ENCODE results near the gene NSRP1. TPM values are rescaled to one million over a fixed set of nuclear protein-coding genes. Genes with fewer than 3 reads are reported as not detected.
"Not testable (repeated sequence)": the region's sequence is repeated elsewhere in the genome, so short reads cannot be mapped to it uniquely, and the experiment has no call there.

Gene NSRP1
- total RNA-seq, 1 experiment from 2014 or later: 10.9 TPM

GRCh38 chr17:30174556-30174955 is 57.9 kb downstream of the NSRP1 start:
- Histone ChIP-seq H3K36me3 (peaks cover 74% of the 10 kb centered on the region), H3K27ac (no peak overlapping the region)

GRCh38 chr17:30176855-30177254 is 60.2 kb downstream of the NSRP1 start:
- H3K36me3 ChIP-seq: peaks cover 82% of the 10 kb centered on the region

More at GRCh38 chr17:30174556-30174955, 57.9 kb downstream of the NSRP1 start:
- no peak for DNase-seq (ENCODE audit: low read depth in 1 of 2, low spot score in 2 of 2)
- Histone ChIP-seq H3K27me3 (replicated peaks) (no peaks in the 10 kb centered on the region), H3K4me3 (no peak overlapping the region), H3K9me3 (replicated peaks) (no peaks in the 10 kb centered on the region), H3K4me1 (replicated peaks) (no peaks in the 10 kb centered on the region)

GRCh38 chr17:30186761-30187160 is 70.1 kb downstream of the NSRP1 start:
- Histone ChIP-seq H3K9me3 (replicated peaks) (no peaks in the 10 kb centered on the region), H3K4me1 (replicated peaks) (no peaks in the 10 kb centered on the region), H3K4me3 (no peak overlapping the region), H3K36me3 (peaks cover 50% of the 10 kb centered on the region), H3K27me3 (replicated peaks) (0 out of 2 replicates have a peak, but pooled peaks cover 1% of the 10 kb centered on the region), H3K27ac (no peak overlapping the region)
- DNase-seq (ENCODE audit: low read depth in 1 of 2, low spot score in 2 of 2): no peak

More at GRCh38 chr17:30176855-30177254, 60.2 kb downstream of the NSRP1 start:
- Histone ChIP-seq H3K27ac (no peak overlapping the region), H3K4me3 (no peak overlapping the region), H3K4me1 (replicated peaks) (no peaks in the 10 kb centered on the region), H3K9me3 (replicated peaks) (no peaks in the 10 kb centered on the region), H3K27me3 (replicated peaks) (no peaks in the 10 kb centered on the region)
- no peak for DNase-seq (ENCODE audit: low read depth in 1 of 2, low spot score in 2 of 2)

- Histone ChIP-seq H3K27ac (no peak overlapping the region), H3K9me3 (replicated peaks) (no peaks in the 10 kb centered on the region), H3K4me1 (replicated peaks) (no peaks in the 10 kb centered on the region), H3K27me3 (replicated peaks) (0 out of 2 replicates have a peak, but pooled peaks cover 8% of the 10 kb centered on the region), H3K4me3 (no peak overlapping the region), H3K36me3 (peaks cover 43% of the 10 kb centered on the region)
- DNase-seq (ENCODE audit: low read depth in 1 of 2, low spot score in 2 of 2): no peak
Measured at GRCh38 chr17:30187573-30187972, 71.0 kb downstream of the NSRP1 start.

GRCh38 chr17:30188211-30188939 is 71.8 kb downstream of the NSRP1 start:
- H3K9me3 ChIP-seq (replicated peaks): no peaks in the 10 kb centered on the region
- peaks cover 11% of the 10 kb centered on the region; the same call in 1 of the 2 replicates for H3K27me3 ChIP-seq (replicated peaks)
- no peak overlapping the region for H3K4me3 ChIP-seq
- H3K27ac ChIP-seq: no peak overlapping the region
- H3K4me1 ChIP-seq (replicated peaks): no peaks in the 10 kb centered on the region
- peaks cover 37% of the 10 kb centered on the region for H3K36me3 ChIP-seq
- DNase-seq (ENCODE audit: low read depth in 1 of 2, low spot score in 2 of 2): no peak

GRCh38 chr17:30191072-30191471 is 74.5 kb downstream of the NSRP1 start:
- Histone ChIP-seq H3K4me1 (replicated peaks) (no peaks in the 10 kb centered on the region), H3K36me3 (peaks cover 13% of the 10 kb centered on the region), H3K27me3 (replicated peaks) (peaks cover 11% of the 10 kb centered on the region; the same call in 1 of the 2 replicates), H3K4me3 (no peak overlapping the region), H3K27ac (no peak overlapping the region), H3K9me3 (replicated peaks) (no peaks in the 10 kb centered on the region)
- DNase-seq (ENCODE audit: low read depth in 1 of 2, low spot score in 2 of 2): no peak

- Histone ChIP-seq H3K27ac (no peak overlapping the region), H3K4me3 (no peak overlapping the region)
Measured at GRCh38 chr17:30196504-30196903, 79.9 kb downstream of the NSRP1 start.

GRCh38 chr17:30197416-30197815 is 80.8 kb downstream of the NSRP1 start:
- no peak overlapping the region for H3K27ac ChIP-seq
- H3K4me3 ChIP-seq: no peak overlapping the region
- peaks cover 4% of the 10 kb centered on the region; the same call in 1 of the 2 replicates for H3K27me3 ChIP-seq (replicated peaks)
- no peaks in the 10 kb centered on the region for H3K36me3 ChIP-seq
- DNase-seq (ENCODE audit: low read depth in 1 of 2, low spot score in 2 of 2): no peak
- no peaks in the 10 kb centered on the region for H3K9me3 ChIP-seq (replicated peaks)
- H3K4me1 ChIP-seq (replicated peaks): no peaks in the 10 kb centered on the region

More at GRCh38 chr17:30196504-30196903, 79.9 kb downstream of the NSRP1 start:
- no peaks in the 10 kb centered on the region for H3K4me1 ChIP-seq (replicated peaks)
- H3K9me3 ChIP-seq (replicated peaks): no peaks in the 10 kb centered on the region
- H3K36me3 ChIP-seq: no peaks in the 10 kb centered on the region
- peaks cover 11% of the 10 kb centered on the region; the same call in 1 of the 2 replicates for H3K27me3 ChIP-seq (replicated peaks)
- no peak for DNase-seq (ENCODE audit: low read depth in 1 of 2, low spot score in 2 of 2)

GRCh38 chr17:30199600-30199999 is 83.0 kb downstream of the NSRP1 start:
- Histone ChIP-seq H3K9me3 (replicated peaks) (no peaks in the 10 kb centered on the region), H3K4me1 (replicated peaks) (no peaks in the 10 kb centered on the region), H3K36me3 (no peaks in the 10 kb centered on the region), H3K27me3 (replicated peaks) (no peaks in the 10 kb centered on the region), H3K27ac (no peak overlapping the region), H3K4me3 (no peak overlapping the region)
- DNase-seq (ENCODE audit: low read depth in 1 of 2, low spot score in 2 of 2): no peak

- Histone ChIP-seq H3K4me1 (replicated peaks) (no peaks in the 10 kb centered on the region), H3K36me3 (no peaks in the 10 kb centered on the region), H3K27me3 (replicated peaks) (0 out of 2 replicates have a peak, but pooled peaks cover 2% of the 10 kb centered on the region), H3K27ac (no peak overlapping the region), H3K4me3 (no peak overlapping the region), H3K9me3 (replicated peaks) (no peaks in the 10 kb centered on the region)
- no peak for DNase-seq (ENCODE audit: low read depth in 1 of 2, low spot score in 2 of 2)
Measured at GRCh38 chr17:30200106-30200505, 83.5 kb downstream of the NSRP1 start.

- not testable (repeated sequence) for H3K4me1 ChIP-seq (replicated peaks); H3K4me3 ChIP-seq; H3K27me3 ChIP-seq (replicated peaks); H3K9me3 ChIP-seq (replicated peaks); DNase-seq (ENCODE audit: low read depth in 1 of 2, low spot score in 2 of 2); H3K27ac ChIP-seq; H3K36me3 ChIP-seq
Measured at GRCh38 chr17:30200656-30201055, 84.0 kb downstream of the NSRP1 start.

- 0 out of 2 replicates have a peak, but pooled peaks cover 3% of the 10 kb centered on the region for H3K27me3 ChIP-seq (replicated peaks)
- H3K27ac ChIP-seq: no peak overlapping the region
- H3K36me3 ChIP-seq: no peaks in the 10 kb centered on the region
- H3K4me3 ChIP-seq: no peak overlapping the region
- H3K9me3 ChIP-seq (replicated peaks): no peaks in the 10 kb centered on the region
- no peak for DNase-seq (ENCODE audit: low read depth in 1 of 2, low spot score in 2 of 2)
- no peaks in the 10 kb centered on the region for H3K4me1 ChIP-seq (replicated peaks)
Measured at GRCh38 chr17:30203471-30203981, 86.9 kb downstream of the NSRP1 start.

GRCh38 chr17:30207655-30208054 is 91.0 kb downstream of the NSRP1 start:
- no peak overlapping the region for H3K4me3 ChIP-seq
- no peaks in the 10 kb centered on the region for H3K36me3 ChIP-seq
- H3K9me3 ChIP-seq (replicated peaks): no peaks in the 10 kb centered on the region
- H3K27me3 ChIP-seq (replicated peaks): 0 out of 2 replicates have a peak, but pooled peaks cover 3% of the 10 kb centered on the region
- H3K4me1 ChIP-seq (replicated peaks): no peaks in the 10 kb centered on the region
- no peak for DNase-seq (ENCODE audit: low read depth in 1 of 2, low spot score in 2 of 2)
- no peak overlapping the region for H3K27ac ChIP-seq

GRCh38 chr17:30208214-30208613 is 91.6 kb downstream of the NSRP1 start:
- 0 out of 2 replicates have a peak, but pooled peaks cover 3% of the 10 kb centered on the region for H3K27me3 ChIP-seq (replicated peaks)
- H3K9me3 ChIP-seq (replicated peaks): no peaks in the 10 kb centered on the region
- no peaks in the 10 kb centered on the region for H3K4me1 ChIP-seq (replicated peaks)
- no peak overlapping the region for H3K27ac ChIP-seq
- no peak overlapping the region for H3K4me3 ChIP-seq
- no peak for DNase-seq (ENCODE audit: low read depth in 1 of 2, low spot score in 2 of 2)
- no peaks in the 10 kb centered on the region for H3K36me3 ChIP-seq
